Testis (tissue), 3 donors: ENCODE results near the gene DRD4. TPM values are rescaled to one million over a fixed set of nuclear protein-coding genes. Genes with fewer than 3 reads are reported as not detected.
"Not testable (repeated sequence)": the region's sequence is repeated elsewhere in the genome, so short reads cannot be mapped to it uniquely, and the experiment has no call there.

ENCODE experiments used
- DNase-seq: peaks from one replicate; pipeline ENCODE4 v3.0.0-alpha.2; 2019
- H3K27ac ChIP-seq, 2 donors: fragments of 200-600 bp; sonication (generic); one replicate each; pipeline ENCODE4 v1.5.1; 2019
- H3K27me3 ChIP-seq: fragments of 200-600 bp; sonication (generic); one replicate; pipeline ENCODE4 v1.5.1; 2019
- H3K36me3 ChIP-seq: fragments of 200-600 bp; sonication (generic); one replicate; pipeline ENCODE4 v1.5.1; 2017; ENCODE audit warnings: low read depth; ENCODE audit errors: missing control alignments
- H3K4me1 ChIP-seq: fragments of 200-600 bp; sonication (generic); one replicate; pipeline ENCODE4 v1.5.1; 2019
- H3K4me3 ChIP-seq, 2 donors: fragments of 200-600 bp; sonication (generic); one replicate each; pipeline ENCODE4 v1.5.1; 2017 to 2019
- H3K9me3 ChIP-seq: fragments of 200-600 bp; sonication (generic); one replicate; pipeline ENCODE4 v1.5.1; 2017
- POLR2A ChIP-seq: fragments of 450-650 bp; IDR thresholded peaks from one replicate; pipeline ENCODE4 v1.6.1; 2017; ENCODE audit warnings: antibody characterized with exemption, mild to moderate bottlenecking, moderate library complexity
- WGBS, 2 donors: methylation state at CpG; one replicate each; pipeline ENCODE4 v1.1.5; 2018; 5-methylcytosine and 5-hydroxymethylcytosine counted together
- intact Hi-C: fragments of 100-400 bp; cut with DNase I; formaldehyde crosslinking; loops from one replicate; pipeline ENCODE4 v1.15.1; 2023; ENCODE audit warnings: low total_unique reads
- polyA plus RNA-seq: library from polyadenylated mRNA; stranded (reverse); fragments of 350-450 nt; fragmentation: Illumina TruSeq; extraction: RNeasy Lipid Tissue Mini Kit (QIAGEN cat#74804); gene quantifications from one replicate; pipeline ENCODE4 v1.2.3, GENCODE V29; 2014; ENCODE audit warnings: low read depth, low replicate concordance; ENCODE audit not compliant: insufficient read depth
- total RNA-seq, 2 donors: library from RNA; depleted of rRNA; stranded (reverse); fragments of >200 nt; gene quantifications; one replicate each; pipeline ENCODE4 v1.2.3, GENCODE V29; 2016
- TF ChIP-seq, protein P1 (sequence below), 3 experiments: fragments of 450-650 bp in 2 of 3; fragments of 200-600 bp in 1 of 3; sonication (generic) in 1 of 3; IDR thresholded peaks; one replicate each; pipeline ENCODE4 v1.5.1; 2016 to 2019; ENCODE audit warnings: antibody characterized with exemption in 3 of 3, mild to moderate bottlenecking in 2 of 3, moderate library complexity in 1 of 3

DRD4 gene
- total and polyA plus RNA-seq, 3 donors from 2014 or later: 1.5 to 3.3 (median 2.0) TPM

DNA sequence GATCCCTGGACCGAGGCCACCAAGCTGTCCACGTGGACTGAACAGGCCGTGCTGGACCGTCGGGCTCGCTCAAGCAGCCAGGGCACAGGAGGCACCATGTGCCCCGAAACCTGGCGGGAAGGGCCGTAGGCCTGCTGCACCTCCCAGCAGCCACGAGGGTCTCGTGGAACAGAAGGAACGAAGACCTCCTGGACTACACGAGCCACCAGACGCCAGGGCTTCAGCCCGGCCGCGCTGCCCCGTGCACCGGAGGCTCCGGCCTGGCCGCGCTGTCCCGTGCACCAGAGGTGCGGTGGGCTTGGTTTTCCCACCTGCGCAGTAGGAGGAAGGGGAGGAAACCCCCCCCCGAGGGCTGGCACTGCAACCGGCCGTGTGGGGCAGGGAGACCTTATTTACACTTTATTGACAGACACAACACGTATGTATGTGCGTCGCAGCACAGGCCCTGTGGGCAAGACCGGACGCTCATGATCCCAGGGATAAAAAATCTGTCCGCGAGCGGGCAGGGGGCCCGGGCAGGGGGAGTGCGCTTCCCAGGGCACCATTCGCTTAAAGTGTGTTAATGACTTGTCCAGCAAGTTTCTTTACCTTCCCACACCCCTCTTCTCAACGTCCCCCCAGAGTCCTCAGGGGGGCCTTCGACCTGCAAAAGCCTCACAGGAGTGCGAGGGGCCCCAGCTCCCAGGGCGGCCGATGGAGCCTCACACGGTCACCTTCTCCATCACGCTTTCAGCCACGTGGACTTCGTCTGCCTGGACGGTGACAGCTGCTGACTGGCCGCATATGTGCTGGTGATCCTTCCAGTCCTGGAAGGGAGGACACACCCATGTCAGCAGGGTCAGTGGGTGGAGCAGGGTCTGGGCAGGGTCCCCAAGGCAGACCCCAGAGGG lies 7.0 kb downstream of the DRD4 start:
- Histone ChIP-seq H3K9me3 (no peaks in the 10 kb centered on the region), H3K4me1 (no peaks in the 10 kb centered on the region), H3K27ac (no peak overlapping the region), H3K4me3 (no peak overlapping the region), H3K27me3 (no peaks in the 10 kb centered on the region), H3K36me3 (no peaks in the 10 kb centered on the region)
- DNase-seq: no peak
- TF ChIP-seq POLR2A: no peak
- TF ChIP-seq, protein P1, sequence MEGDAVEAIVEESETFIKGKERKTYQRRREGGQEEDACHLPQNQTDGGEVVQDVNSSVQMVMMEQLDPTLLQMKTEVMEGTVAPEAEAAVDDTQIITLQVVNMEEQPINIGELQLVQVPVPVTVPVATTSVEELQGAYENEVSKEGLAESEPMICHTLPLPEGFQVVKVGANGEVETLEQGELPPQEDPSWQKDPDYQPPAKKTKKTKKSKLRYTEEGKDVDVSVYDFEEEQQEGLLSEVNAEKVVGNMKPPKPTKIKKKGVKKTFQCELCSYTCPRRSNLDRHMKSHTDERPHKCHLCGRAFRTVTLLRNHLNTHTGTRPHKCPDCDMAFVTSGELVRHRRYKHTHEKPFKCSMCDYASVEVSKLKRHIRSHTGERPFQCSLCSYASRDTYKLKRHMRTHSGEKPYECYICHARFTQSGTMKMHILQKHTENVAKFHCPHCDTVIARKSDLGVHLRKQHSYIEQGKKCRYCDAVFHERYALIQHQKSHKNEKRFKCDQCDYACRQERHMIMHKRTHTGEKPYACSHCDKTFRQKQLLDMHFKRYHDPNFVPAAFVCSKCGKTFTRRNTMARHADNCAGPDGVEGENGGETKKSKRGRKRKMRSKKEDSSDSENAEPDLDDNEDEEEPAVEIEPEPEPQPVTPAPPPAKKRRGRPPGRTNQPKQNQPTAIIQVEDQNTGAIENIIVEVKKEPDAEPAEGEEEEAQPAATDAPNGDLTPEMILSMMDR (IDR thresholded peaks at IDR 0.05): no peak
- intact Hi-C loops: no loop called here
- 89 to 91% methylated on average over 30 to 50 of the region's 50 CpGs for WGBS, 2 donors

DNA sequence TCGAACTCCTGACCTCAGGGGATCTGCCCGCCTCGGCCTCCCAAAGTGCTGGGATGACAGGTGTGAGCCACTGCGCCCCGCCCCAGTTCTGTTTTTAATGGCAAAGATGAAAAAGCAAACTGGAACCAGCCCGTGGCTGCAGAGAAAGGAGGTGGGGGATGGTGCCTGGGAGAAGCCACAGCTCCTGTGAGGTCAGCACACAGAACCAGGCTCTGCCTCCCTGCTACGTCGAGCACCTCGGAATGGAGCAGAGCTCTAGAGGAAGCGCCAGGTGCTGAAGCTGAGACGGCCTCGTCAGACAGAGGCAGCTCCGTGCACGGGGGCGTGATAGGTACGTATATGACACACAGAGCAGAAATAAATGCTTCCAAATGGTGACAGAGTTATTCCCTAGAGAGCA lies 8.5 kb downstream of the DRD4 start:
- H3K4me3 ChIP-seq: no peak overlapping the region
- no peaks in the 10 kb centered on the region for H3K27me3 ChIP-seq
- H3K4me1 ChIP-seq: no peaks in the 10 kb centered on the region
- 84 to 86% methylated on average over 16 of the region's 16 CpGs for WGBS, 2 donors
- TF ChIP-seq, protein P1 (IDR thresholded peaks at IDR 0.05): no peak
- no peak for TF ChIP-seq POLR2A
- intact Hi-C loops: no loop called here
- H3K9me3 ChIP-seq: no peaks in the 10 kb centered on the region
- DNase-seq: no peak
- H3K36me3 ChIP-seq: no peaks in the 10 kb centered on the region
- H3K27ac ChIP-seq: no peak overlapping the region

DNA sequence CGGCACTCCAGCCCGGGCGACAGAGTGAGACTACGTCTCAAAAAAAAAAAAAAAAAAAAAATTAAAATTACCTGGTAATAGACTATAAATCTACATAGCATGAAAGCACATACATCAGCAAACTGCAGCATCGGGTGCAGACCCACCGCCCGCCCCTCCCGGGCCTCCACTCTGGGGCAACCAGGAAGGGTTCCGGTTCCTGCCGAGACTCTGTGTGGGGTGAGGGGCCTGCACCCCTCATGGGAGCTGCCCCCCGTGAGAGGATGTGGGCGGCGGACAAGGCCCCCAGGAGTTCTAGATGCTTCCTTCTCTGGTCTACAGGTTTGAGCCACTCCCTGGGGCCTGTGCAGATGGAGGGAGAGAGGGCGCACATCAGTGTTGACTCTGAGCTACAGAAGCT lies 9.1 kb downstream of the DRD4 start:
- Histone ChIP-seq H3K4me1 (no peaks in the 10 kb centered on the region), H3K27ac (no peak overlapping the region), H3K9me3 (no peaks in the 10 kb centered on the region), H3K36me3 (no peaks in the 10 kb centered on the region), H3K27me3 (no peaks in the 10 kb centered on the region), H3K4me3 (no peak overlapping the region)
- TF ChIP-seq POLR2A: no peak
- TF ChIP-seq, protein P1 (IDR thresholded peaks at IDR 0.05): no peak
- intact Hi-C loops: no loop called here
- DNase-seq: no peak
- 86 to 90% methylated on average over 13 to 14 of the region's 14 CpGs for WGBS, 2 donors

DNA sequence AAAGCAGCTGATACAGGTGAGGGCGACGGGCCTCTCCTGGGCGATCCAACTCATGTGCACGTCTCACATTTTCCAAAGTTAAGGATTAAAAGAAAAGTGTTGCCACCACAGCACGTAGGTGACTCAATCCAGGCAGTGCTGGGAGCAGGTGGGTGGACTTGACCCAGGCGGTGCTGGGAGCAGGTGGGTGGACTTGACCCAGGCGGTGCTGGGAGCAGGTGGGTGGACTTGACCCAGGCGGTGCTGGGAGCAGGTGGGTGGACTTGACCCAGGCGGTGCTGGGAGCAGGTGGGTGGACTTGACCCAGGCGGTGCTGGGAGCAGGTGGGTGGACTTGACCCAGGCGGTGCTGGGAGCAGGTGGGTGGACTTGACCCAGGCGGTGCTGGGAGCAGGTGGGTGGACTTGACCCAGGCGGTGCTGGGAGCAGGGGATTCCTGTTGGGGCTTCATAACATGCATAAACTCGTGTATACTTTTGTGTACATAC lies 10.6 kb downstream of the DRD4 start:
- H3K9me3 ChIP-seq, H3K36me3 ChIP-seq, H3K27me3 ChIP-seq, H3K27ac ChIP-seq, intact Hi-C loops, DNase-seq, H3K4me1 ChIP-seq, H3K4me3 ChIP-seq: not testable (repeated sequence)
- 84 to 91% methylated on average over 5 to 12 of the region's 14 CpGs for WGBS, 2 donors

DNA sequence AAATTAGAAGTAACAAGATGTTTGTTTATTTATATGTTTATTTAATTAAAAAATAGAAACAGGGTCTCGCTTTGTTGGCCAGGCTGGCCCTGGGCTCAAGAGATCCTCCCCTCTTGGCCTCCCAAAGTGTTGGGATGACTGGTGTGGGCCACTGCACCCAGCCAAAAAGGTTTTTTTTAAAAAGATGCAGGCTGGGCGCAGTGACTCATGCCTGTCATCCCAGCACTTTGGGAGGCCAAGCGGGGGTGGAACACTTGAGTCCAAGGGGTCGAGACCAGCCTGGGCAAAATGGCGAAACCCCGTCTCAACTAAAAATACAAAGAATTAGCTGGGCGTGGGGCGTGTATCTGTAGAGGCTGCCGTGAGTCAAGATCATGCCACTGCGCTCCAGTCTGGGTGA lies 13.4 kb downstream of the DRD4 start:
- no peak overlapping the region for H3K4me3 ChIP-seq
- H3K27ac ChIP-seq: no peak overlapping the region
- intact Hi-C loops: no loop called here
- no peaks in the 10 kb centered on the region for H3K27me3 ChIP-seq
- TF ChIP-seq POLR2A: no peak
- TF ChIP-seq, protein P1 (IDR thresholded peaks at IDR 0.05): no peak
- WGBS, 2 donors: 93 to 97% methylated on average over 10 of the region's 10 CpGs
- no peaks in the 10 kb centered on the region for H3K9me3 ChIP-seq
- no peaks in the 10 kb centered on the region for H3K36me3 ChIP-seq
- no peaks in the 10 kb centered on the region for H3K4me1 ChIP-seq
- no peak for DNase-seq

DNA sequence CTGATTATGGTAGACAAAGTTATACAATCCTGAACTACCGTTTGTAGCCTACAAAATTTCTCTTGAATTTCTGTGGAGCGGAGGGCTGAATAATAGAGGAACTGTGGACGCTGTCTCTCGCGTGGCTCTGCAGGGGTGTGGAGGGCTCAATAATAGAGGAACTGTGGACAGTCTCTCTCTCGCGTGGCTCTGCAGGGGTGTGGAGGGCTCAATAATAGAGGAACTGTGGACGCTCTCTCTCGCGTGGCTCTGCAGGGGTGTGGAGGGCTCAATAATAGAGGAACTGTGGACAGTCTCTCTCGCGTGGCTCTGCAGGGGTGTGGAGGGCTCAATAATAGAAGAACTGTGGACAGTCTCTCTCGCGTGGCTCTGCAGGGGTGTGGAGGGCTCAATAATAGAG lies 16.1 kb downstream of the DRD4 start:
- H3K4me3 ChIP-seq, H3K9me3 ChIP-seq, H3K36me3 ChIP-seq, H3K4me1 ChIP-seq, H3K27me3 ChIP-seq, DNase-seq, intact Hi-C loops, H3K27ac ChIP-seq: not testable (repeated sequence)
- 88 to 92% methylated on average over 14 of the region's 14 CpGs for WGBS, 2 donors
